ENCODE results near the gene LEKR1. TPM values are rescaled to one million over a fixed set of nuclear protein-coding genes. Genes with fewer than 3 reads are reported as not detected.
A peak's percentile ranks its signal among the peaks of the same experiment; 100 is the strongest.

The LEKR1 gene
- total RNA-seq, 1 donor from 2014 or later, result 3.4 TPM

DNA sequence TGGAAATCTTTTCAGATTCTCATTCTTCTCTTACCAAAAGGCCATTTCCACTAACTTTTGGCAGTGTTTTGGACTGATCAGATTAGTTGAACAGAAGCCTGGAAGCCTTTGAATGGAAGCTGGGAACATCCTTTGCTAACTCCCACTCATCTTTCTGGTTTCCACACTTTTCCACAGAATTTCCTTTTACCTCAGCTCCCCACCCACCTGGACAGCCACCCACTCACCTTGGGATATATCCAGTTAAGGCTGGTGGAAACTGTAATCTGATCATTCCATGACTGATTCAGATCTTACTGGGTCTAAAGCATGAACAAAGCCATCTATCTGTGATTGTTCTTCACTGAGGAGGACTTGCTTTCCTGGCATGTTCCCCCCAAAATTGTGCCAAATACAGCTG is 214.3 kb downstream of the LEKR1 start:
- no peak for DNase-seq (ENCODE audit: low spot score in 2 of 2, unreplicated experiment in 2 of 2)
- Mint-ChIP-seq H3K27ac (no peak overlapping the region), H3K9me3 (no peaks in the 10 kb centered on the region), H3K27me3 (ENCODE audit: low read depth) (peaks cover 21% of the 10 kb centered on the region), H3K36me3 (no peaks in the 10 kb centered on the region), H3K4me3 (no peak overlapping the region), H3K4me1 (peaks cover 5% of the 10 kb centered on the region)
- TF ChIP-seq, protein P1, sequence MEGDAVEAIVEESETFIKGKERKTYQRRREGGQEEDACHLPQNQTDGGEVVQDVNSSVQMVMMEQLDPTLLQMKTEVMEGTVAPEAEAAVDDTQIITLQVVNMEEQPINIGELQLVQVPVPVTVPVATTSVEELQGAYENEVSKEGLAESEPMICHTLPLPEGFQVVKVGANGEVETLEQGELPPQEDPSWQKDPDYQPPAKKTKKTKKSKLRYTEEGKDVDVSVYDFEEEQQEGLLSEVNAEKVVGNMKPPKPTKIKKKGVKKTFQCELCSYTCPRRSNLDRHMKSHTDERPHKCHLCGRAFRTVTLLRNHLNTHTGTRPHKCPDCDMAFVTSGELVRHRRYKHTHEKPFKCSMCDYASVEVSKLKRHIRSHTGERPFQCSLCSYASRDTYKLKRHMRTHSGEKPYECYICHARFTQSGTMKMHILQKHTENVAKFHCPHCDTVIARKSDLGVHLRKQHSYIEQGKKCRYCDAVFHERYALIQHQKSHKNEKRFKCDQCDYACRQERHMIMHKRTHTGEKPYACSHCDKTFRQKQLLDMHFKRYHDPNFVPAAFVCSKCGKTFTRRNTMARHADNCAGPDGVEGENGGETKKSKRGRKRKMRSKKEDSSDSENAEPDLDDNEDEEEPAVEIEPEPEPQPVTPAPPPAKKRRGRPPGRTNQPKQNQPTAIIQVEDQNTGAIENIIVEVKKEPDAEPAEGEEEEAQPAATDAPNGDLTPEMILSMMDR (IDR thresholded peaks at IDR 0.05; ENCODE audit: unreplicated experiment), result no peak

DNA sequence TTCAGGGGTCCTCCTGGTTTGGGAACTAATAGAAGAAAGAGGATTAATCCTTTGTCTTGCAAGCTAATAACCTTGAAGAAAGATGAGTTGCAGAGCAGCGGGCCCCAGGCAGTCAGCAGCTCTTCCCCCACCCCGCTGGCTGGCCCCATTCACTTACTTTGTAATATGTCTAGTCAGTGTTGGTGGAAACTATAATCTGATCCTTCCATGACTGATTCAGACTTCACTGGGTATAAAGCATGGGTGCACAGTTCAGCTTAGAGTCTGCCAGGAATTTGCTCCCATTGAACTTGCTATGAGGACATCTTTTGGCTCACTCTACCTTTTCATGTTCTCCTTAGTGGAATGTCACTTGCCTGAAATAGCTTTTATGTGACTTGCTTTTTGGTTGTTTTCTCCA is 216.1 kb downstream of the LEKR1 start:
- no peak for DNase-seq (ENCODE audit: low spot score in 2 of 2, unreplicated experiment in 2 of 2)
- Mint-ChIP-seq H3K4me1 (peaks cover 7% of the 10 kb centered on the region), H3K4me3 (no peak overlapping the region), H3K27ac (no peak overlapping the region), H3K9me3 (no peaks in the 10 kb centered on the region), H3K27me3 (ENCODE audit: low read depth) (peaks cover 12% of the 10 kb centered on the region), H3K36me3 (no peaks in the 10 kb centered on the region)
- TF ChIP-seq, protein P1 (IDR thresholded peaks at IDR 0.05; ENCODE audit: unreplicated experiment), result no peak

DNA sequence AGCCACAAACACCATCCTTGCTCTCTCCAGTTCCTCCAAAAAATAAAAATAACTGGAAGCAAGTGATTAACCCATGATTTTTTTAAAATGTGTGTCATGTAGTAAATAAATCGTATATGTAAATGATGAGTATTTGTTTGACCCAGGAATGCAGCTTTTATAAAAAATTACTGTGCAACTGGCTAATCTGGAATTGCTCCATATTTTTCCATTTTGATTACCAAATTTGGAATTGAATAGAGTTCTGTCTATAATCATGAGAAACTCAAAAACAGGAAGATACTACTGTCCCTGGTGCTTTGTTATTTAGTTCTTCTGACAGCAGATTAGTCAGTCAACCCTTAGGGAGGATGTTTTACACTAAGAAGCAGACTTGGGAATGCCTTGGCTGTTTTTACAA is 217.6 kb downstream of the LEKR1 start:
- TF ChIP-seq, protein P1 (IDR thresholded peaks at IDR 0.05; ENCODE audit: unreplicated experiment), result no peak
- Mint-ChIP-seq H3K4me1 (peaks cover 7% of the 10 kb centered on the region), H3K9me3 (no peaks in the 10 kb centered on the region), H3K36me3 (no peaks in the 10 kb centered on the region), H3K4me3 (no peak overlapping the region), H3K27ac (no peak overlapping the region), H3K27me3 (ENCODE audit: low read depth) (peaks cover 2% of the 10 kb centered on the region)
- no peak for DNase-seq (ENCODE audit: low spot score in 2 of 2, unreplicated experiment in 2 of 2)

DNA sequence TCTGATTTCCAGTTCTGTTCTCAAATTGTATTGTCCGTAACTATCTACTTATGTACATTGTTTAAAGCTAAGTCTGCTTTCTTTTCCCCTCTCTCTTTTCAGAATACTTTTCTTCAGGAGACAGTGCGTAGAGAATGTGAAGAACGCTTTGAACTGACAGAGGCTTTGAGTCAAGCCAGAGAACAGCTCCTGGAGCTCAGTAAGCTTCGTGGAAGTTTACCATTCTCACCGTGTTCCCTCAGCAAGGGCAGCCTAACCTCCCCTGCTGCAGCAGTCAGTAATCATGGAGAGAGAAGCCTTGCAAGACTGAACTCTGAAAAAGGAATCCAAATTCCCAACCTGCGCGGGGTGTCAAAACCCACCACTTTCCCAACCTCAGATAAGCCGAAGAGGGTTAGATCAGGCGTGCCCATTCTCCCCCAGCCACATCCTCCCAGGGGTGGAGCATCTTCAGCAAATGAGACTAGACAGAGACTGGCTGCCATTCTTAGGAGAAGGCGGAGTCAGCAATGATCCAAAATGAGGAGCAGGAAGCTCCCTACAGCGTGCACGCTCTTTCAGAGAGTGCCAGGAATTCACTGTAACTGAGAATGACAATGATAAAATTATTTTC is 219.2 kb downstream of the LEKR1 start:
- Mint-ChIP-seq H3K36me3 (no peaks in the 10 kb centered on the region), H3K4me1 (peaks cover 7% of the 10 kb centered on the region), H3K9me3 (no peaks in the 10 kb centered on the region), H3K4me3 (peak overlapping the region; percentile 65), H3K27ac (peak overlapping the region; percentile 85), H3K27me3 (ENCODE audit: low read depth) (peaks cover 4% of the 10 kb centered on the region)
- TF ChIP-seq, protein P1 (IDR thresholded peaks at IDR 0.05; ENCODE audit: unreplicated experiment), result no peak
- no peak for DNase-seq (ENCODE audit: low spot score in 2 of 2, unreplicated experiment in 2 of 2)

DNA sequence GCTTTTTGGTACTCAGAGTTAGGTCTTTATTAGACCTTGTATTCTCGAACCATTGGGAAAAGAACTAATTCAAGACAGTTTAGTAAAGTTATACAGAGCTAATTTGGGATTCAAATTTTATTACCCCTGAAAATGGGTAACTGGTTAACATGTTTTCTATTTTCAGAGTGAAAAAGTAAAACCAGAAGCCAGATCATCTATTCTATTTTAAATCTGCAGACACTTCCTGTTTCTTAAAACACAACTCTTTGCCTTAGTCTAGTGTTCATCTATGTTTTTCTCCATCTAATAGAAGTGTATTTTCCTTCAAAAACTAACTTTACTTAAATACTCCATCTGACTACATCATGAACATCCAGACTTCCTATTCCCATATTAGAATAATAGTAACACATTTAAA is 220.4 kb downstream of the LEKR1 start:
- no peak for DNase-seq (ENCODE audit: low spot score in 2 of 2, unreplicated experiment in 2 of 2)
- Mint-ChIP-seq H3K27ac (no peak overlapping the region), H3K27me3 (ENCODE audit: low read depth) (peaks cover 2% of the 10 kb centered on the region), H3K4me1 (peaks cover 7% of the 10 kb centered on the region), H3K36me3 (no peaks in the 10 kb centered on the region), H3K4me3 (no peak overlapping the region), H3K9me3 (no peaks in the 10 kb centered on the region)
- TF ChIP-seq, protein P1 (IDR thresholded peaks at IDR 0.05; ENCODE audit: unreplicated experiment), result no peak

DNA sequence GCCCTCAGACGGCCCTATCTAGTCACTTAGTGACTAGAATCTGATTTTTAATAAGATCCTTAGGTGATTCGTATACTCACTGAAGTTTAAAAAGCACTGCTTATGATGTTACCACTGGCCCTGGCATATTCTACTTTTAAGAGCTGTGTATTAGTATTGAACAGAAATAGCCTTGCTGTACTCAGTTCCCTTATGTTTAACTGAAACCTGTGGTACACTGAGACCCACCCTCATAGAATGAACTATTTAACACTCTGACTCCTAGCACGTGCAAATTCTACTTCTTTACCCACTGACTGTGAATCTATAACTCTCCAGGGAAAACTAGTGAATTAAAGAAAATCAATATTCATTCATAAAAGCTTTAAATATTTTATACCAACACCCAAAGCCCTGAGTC is 224.9 kb downstream of the LEKR1 start:
- Mint-ChIP-seq H3K9me3 (no peaks in the 10 kb centered on the region), H3K4me3 (no peak overlapping the region), H3K36me3 (no peaks in the 10 kb centered on the region), H3K27me3 (ENCODE audit: low read depth) (peaks cover 1% of the 10 kb centered on the region), H3K4me1 (no peaks in the 10 kb centered on the region), H3K27ac (no peak overlapping the region)
- TF ChIP-seq, protein P1 (IDR thresholded peaks at IDR 0.05; ENCODE audit: unreplicated experiment), result no peak
- DNase-seq (ENCODE audit: low spot score in 2 of 2, unreplicated experiment in 2 of 2), result no peak
